Kidney glomerular epithelial cell (primary cell): ENCODE measurements around the gene THBS4.

ENCODE experiments used
- DNase-seq: peaks from one replicate; lab custom pipeline; 2025; lab: John Stamatoyannopoulos, UW

Gene THBS4

GRCh38 chr5:80048084-80048780 lies 13.1 kb downstream of the THBS4 start:
- no peak for DNase-seq

- DNase-seq: no peak
Measured at GRCh38 chr5:80052464-80052863, 17.3 kb downstream of the THBS4 start.

GRCh38 chr5:80054682-80055081 lies 19.5 kb downstream of the THBS4 start:
- DNase-seq: peak; percentile 36

GRCh38 chr5:80055491-80056170 lies 20.5 kb downstream of the THBS4 start:
- no peak for DNase-seq

GRCh38 chr5:80057099-80057498 lies 22.0 kb downstream of the THBS4 start:
- no peak for DNase-seq

GRCh38 chr5:80057921-80058320 lies 22.8 kb downstream of the THBS4 start:
- no peak for DNase-seq

- no peak for DNase-seq
Measured at GRCh38 chr5:80059354-80059980, 24.3 kb downstream of the THBS4 start.

GRCh38 chr5:80060966-80061365 lies 25.8 kb downstream of the THBS4 start:
- DNase-seq: no peak

- no peak for DNase-seq
Measured at GRCh38 chr5:80061547-80061946, 26.4 kb downstream of the THBS4 start.

GRCh38 chr5:80064124-80064523 lies 29.0 kb downstream of the THBS4 start:
- DNase-seq: no peak

GRCh38 chr5:80067016-80067415 lies 31.9 kb downstream of the THBS4 start:
- DNase-seq: no peak

GRCh38 chr5:80067531-80068245 lies 32.5 kb downstream of the THBS4 start:
- DNase-seq: no peak

GRCh38 chr5:80068246-80068636 lies 33.1 kb downstream of the THBS4 start:
- no peak for DNase-seq

GRCh38 chr5:80068775-80069174 lies 33.6 kb downstream of the THBS4 start:
- no peak for DNase-seq

GRCh38 chr5:80069251-80069800 lies 34.2 kb downstream of the THBS4 start:
- DNase-seq: no peak

- DNase-seq: no peak
Measured at GRCh38 chr5:80069918-80070318, 34.8 kb downstream of the THBS4 start.

GRCh38 chr5:80070338-80071056 lies 35.3 kb downstream of the THBS4 start:
- DNase-seq: no peak

GRCh38 chr5:80071510-80072021 lies 36.4 kb downstream of the THBS4 start:
- DNase-seq: no peak

GRCh38 chr5:80072103-80073073 lies 37.2 kb downstream of the THBS4 start:
- no peak for DNase-seq
